Activated CD4-positive, CD25-positive, alpha-beta regulatory T cell (primary cell): Measurements from ENCODE around the gene BAIAP3.

Experiments
- DNase-seq, 4 experiments: peaks; one replicate each; lab custom pipeline; 2025; lab: John Stamatoyannopoulos, UW

BAIAP3 gene

GRCh38 chr16:1371054-1371978 lies 37.9 kb downstream of the BAIAP3 start:
- DNase-seq: no peak

GRCh38 chr16:1372292-1372950 lies 39.0 kb downstream of the BAIAP3 start:
- no peak for DNase-seq

- DNase-seq: no peak
These were observed 41.2 kb downstream of the BAIAP3 start for GRCh38 chr16:1374418-1375297.

GRCh38 chr16:1375298-1375640 lies 41.8 kb downstream of the BAIAP3 start:
- DNase-seq: no peak

- no peak for DNase-seq
These were observed 42.4 kb downstream of the BAIAP3 start for GRCh38 chr16:1375741-1376410.

GRCh38 chr16:1377406-1378010 lies 44.1 kb downstream of the BAIAP3 start:
- DNase-seq: no peak

- DNase-seq: no peak
These were observed 44.8 kb downstream of the BAIAP3 start for GRCh38 chr16:1378087-1378803.

GRCh38 chr16:1378804-1379303 lies 45.4 kb downstream of the BAIAP3 start:
- peak in 3 of 4 experiments; percentile 28 to 60 (median 55) for DNase-seq

GRCh38 chr16:1379304-1380076 lies 46.0 kb downstream of the BAIAP3 start:
- DNase-seq: peak; percentile 48 to 74 (median 62)

- DNase-seq: no peak
These were observed 46.8 kb downstream of the BAIAP3 start for GRCh38 chr16:1380195-1380594.

- no peak for DNase-seq
These were observed 48.4 kb downstream of the BAIAP3 start for GRCh38 chr16:1381612-1382406.

- DNase-seq: no peak
These were observed 50.1 kb downstream of the BAIAP3 start for GRCh38 chr16:1383556-1383955.

GRCh38 chr16:1385232-1385631 lies 51.8 kb downstream of the BAIAP3 start:
- no peak for DNase-seq

- no peak for DNase-seq
These were observed 53.9 kb downstream of the BAIAP3 start for GRCh38 chr16:1387331-1387730.

- no peak for DNase-seq
These were observed 56.3 kb downstream of the BAIAP3 start for GRCh38 chr16:1389762-1390161.

GRCh38 chr16:1390239-1390779 lies 56.9 kb downstream of the BAIAP3 start:
- DNase-seq: no peak

- no peak for DNase-seq
These were observed 59.4 kb downstream of the BAIAP3 start for GRCh38 chr16:1392826-1393225.

GRCh38 chr16:1393613-1394176 lies 60.2 kb downstream of the BAIAP3 start:
- no peak for DNase-seq
